ENCODE results near the gene LAMA4.

Gene LAMA4

DNA sequence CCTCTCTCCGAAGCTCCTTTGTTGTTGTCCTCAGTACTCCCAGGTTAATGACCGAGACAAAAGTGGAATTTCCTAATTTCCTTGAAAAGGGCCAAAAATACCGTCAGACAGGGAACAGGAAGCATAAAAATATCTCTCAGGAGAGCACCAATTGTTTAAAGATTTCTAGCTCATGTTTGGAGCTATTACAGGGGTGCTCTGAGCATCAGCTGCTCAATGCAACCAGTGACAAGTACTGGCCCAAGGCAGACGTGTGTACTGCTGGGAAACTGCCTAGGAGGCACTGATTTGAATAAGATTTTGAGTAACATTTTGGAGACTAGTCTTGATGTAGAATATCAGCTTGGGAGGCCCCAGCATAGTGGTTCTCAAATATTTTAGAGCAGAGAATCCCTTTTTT, 17.3 kb downstream of the LAMA4 start:
- Histone ChIP-seq H3K9me3 (ENCODE audit: control insufficient read depth, insufficient read depth, low read length) (no peaks in the 10 kb centered on the region), H3K4me1 (ENCODE audit: insufficient read depth, low read length) (no peaks in the 10 kb centered on the region), H3K9ac (ENCODE audit: low read depth, low read length) (no peak overlapping the region), H3K36me3 (ENCODE audit: insufficient read depth, low read length) (no peaks in the 10 kb centered on the region)

- H3K9ac ChIP-seq (ENCODE audit: low read depth, low read length): no peak overlapping the region
- no peaks in the 10 kb centered on the region for H3K4me1 ChIP-seq (ENCODE audit: insufficient read depth, low read length)
- no peaks in the 10 kb centered on the region for H3K36me3 ChIP-seq (ENCODE audit: insufficient read depth, low read length)
- no peaks in the 10 kb centered on the region for H3K9me3 ChIP-seq (ENCODE audit: control insufficient read depth, insufficient read depth, low read length)
Measured at GRCh38 chr6:112235956-112236355, 18.4 kb downstream of the LAMA4 start.

- no peaks in the 10 kb centered on the region for H3K36me3 ChIP-seq (ENCODE audit: insufficient read depth, low read length)
- no peak overlapping the region for H3K9ac ChIP-seq (ENCODE audit: low read depth, low read length)
- no peaks in the 10 kb centered on the region for H3K4me1 ChIP-seq (ENCODE audit: insufficient read depth, low read length)
Measured at GRCh38 chr6:112234601-112235000, 19.8 kb downstream of the LAMA4 start.

DNA sequence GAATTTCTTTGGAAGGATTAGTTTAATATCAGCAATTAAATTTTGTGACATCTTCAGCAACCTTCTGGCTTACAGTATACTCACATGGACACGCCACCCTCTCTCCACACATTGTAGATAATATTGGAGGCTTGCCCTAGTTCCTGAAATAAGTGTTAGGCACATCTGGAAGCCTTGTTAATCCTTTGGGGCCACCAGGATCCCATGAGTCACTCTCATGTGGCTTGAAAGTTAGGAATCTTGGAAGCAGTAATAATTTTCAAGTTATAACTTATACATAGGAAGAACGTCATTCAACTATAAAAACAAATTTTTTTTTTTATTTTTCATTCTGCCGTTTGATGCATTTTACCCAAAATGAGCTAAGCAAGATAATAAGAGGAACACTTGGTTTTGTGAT, 20.5 kb downstream of the LAMA4 start:
- H3K9me3 ChIP-seq (ENCODE audit: control insufficient read depth, insufficient read depth, low read length): no peaks in the 10 kb centered on the region
- no peaks in the 10 kb centered on the region for H3K36me3 ChIP-seq (ENCODE audit: insufficient read depth, low read length)
- no peak overlapping the region for H3K9ac ChIP-seq (ENCODE audit: low read depth, low read length)
- H3K4me1 ChIP-seq (ENCODE audit: insufficient read depth, low read length): no peaks in the 10 kb centered on the region

More at GRCh38 chr6:112234601-112235000, 19.8 kb downstream of the LAMA4 start:
- H3K9me3 ChIP-seq (ENCODE audit: control insufficient read depth, insufficient read depth, low read length): no peaks in the 10 kb centered on the region

DNA sequence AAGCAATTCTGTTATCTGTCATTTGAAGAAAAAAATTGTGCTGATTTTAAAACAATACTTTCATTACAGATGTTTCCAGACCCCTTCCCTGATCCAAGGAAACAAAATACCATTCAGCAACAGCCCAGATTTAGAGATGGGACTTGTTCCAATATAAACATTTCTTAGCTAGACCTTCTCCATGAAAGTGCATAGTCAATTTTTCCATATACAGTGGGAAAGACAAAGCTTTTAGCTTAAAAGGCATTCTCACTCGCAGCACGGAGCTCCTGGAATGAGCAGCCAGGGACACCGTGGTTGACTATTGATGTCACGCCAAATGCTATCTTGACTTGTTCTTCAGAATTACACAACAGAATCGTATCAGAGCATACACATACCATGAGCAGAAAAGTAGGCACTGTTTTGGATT, 21.5 kb downstream of the LAMA4 start:
- no peaks in the 10 kb centered on the region for H3K36me3 ChIP-seq (ENCODE audit: insufficient read depth, low read length)
- no peaks in the 10 kb centered on the region for H3K4me1 ChIP-seq (ENCODE audit: insufficient read depth, low read length)
- no peak overlapping the region for H3K9ac ChIP-seq (ENCODE audit: low read depth, low read length)
- H3K9me3 ChIP-seq (ENCODE audit: control insufficient read depth, insufficient read depth, low read length): no peaks in the 10 kb centered on the region

- no peaks in the 10 kb centered on the region for H3K36me3 ChIP-seq (ENCODE audit: insufficient read depth, low read length)
- H3K4me1 ChIP-seq (ENCODE audit: insufficient read depth, low read length): no peaks in the 10 kb centered on the region
- no peaks in the 10 kb centered on the region for H3K9me3 ChIP-seq (ENCODE audit: control insufficient read depth, insufficient read depth, low read length)
- H3K9ac ChIP-seq (ENCODE audit: low read depth, low read length): no peak overlapping the region
Measured at GRCh38 chr6:112231594-112232060, 22.7 kb downstream of the LAMA4 start.

GRCh38 chr6:112231164-112231563, 23.2 kb downstream of the LAMA4 start:
- peaks cover 4% of the 10 kb centered on the region; the same call in 1 of the 2 replicates for H3K4me1 ChIP-seq (ENCODE audit: insufficient read depth, low read length)
- H3K9me3 ChIP-seq (ENCODE audit: control insufficient read depth, insufficient read depth, low read length): no peaks in the 10 kb centered on the region
- H3K36me3 ChIP-seq (ENCODE audit: insufficient read depth, low read length): no peaks in the 10 kb centered on the region
- H3K9ac ChIP-seq (ENCODE audit: low read depth, low read length): no peak overlapping the region

DNA sequence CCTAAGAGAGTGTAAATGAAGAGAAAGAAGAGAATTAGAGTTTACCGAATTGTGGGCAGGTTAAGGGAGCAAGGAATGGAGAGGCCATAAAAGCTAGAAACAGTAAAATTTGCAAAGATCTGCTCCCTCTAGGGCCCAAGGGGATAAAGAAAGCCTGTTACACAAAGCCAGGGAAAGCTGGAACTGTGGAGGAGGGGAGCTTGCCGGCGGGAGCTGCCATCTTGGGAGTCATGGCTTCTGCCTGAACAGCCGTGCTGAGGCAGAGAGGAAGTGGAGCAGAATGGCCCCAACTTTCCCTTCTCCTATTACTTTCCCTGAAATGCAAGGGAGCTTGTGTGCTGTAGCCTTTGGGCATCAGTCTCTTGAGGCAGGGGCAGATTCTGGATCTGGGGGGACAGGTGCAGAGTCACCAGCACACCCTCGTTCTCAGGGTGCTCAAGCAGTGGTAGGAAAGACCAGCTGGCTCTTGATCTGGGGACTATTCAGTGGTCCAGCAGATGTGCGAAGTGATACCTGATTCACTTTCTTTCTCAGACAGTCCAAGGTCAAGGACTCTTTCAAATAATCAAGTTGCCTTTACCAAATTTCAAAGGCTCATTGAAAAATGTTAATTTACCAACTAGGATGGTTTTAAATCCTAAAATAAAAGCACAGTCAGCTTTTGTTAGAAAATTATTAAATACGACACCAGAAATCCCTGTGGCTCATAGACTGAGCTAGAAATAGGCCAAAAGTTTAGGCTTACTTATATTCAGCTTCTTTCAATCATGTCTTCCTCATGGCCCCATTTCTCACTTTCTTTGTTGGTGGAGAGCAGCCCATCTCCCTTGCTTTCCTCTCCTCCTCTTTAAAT, 25.7 kb downstream of the LAMA4 start:
- H3K9me3 ChIP-seq (ENCODE audit: control insufficient read depth, insufficient read depth, low read length): no peaks in the 10 kb centered on the region
- H3K4me1 ChIP-seq (ENCODE audit: insufficient read depth, low read length): peaks cover 8% of the 10 kb centered on the region; the same call in 1 of the 2 replicates
- no peaks in the 10 kb centered on the region for H3K36me3 ChIP-seq (ENCODE audit: insufficient read depth, low read length)
- no peak overlapping the region for H3K9ac ChIP-seq (ENCODE audit: low read depth, low read length)

- peaks cover 8% of the 10 kb centered on the region; the same call in 1 of the 2 replicates for H3K4me1 ChIP-seq (ENCODE audit: insufficient read depth, low read length)
- no peak overlapping the region for H3K9ac ChIP-seq (ENCODE audit: low read depth, low read length)
- H3K9me3 ChIP-seq (ENCODE audit: control insufficient read depth, insufficient read depth, low read length): no peaks in the 10 kb centered on the region
- no peaks in the 10 kb centered on the region for H3K36me3 ChIP-seq (ENCODE audit: insufficient read depth, low read length)
Measured at GRCh38 chr6:112227992-112228391, 26.4 kb downstream of the LAMA4 start.

GRCh38 chr6:112227411-112227810, 27.0 kb downstream of the LAMA4 start:
- no peak overlapping the region for H3K9ac ChIP-seq (ENCODE audit: low read depth, low read length)
- H3K36me3 ChIP-seq (ENCODE audit: insufficient read depth, low read length): no peaks in the 10 kb centered on the region
- H3K4me1 ChIP-seq (ENCODE audit: insufficient read depth, low read length): peaks cover 8% of the 10 kb centered on the region; the same call in 1 of the 2 replicates
- H3K9me3 ChIP-seq (ENCODE audit: control insufficient read depth, insufficient read depth, low read length): no peaks in the 10 kb centered on the region

DNA sequence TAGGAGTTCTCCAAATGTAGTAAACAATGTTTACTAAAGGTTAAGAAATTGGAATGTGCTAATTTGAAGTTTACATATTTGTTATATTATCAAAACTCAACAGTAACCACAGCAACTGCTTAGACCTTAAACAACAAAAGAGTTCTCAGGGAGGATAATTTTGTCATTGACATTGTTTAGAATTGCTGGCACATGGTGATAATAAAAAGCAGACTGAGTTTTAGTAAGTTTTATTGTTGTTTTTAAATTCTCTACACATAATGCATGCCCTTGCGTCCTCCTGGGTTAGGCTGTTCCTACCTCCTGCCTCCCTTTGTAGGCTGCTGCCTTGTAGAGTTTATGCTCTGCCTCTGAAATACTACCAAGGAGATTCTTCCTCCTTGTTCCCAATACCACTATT, 28.7 kb downstream of the LAMA4 start:
- H3K36me3 ChIP-seq (ENCODE audit: insufficient read depth, low read length): no peaks in the 10 kb centered on the region

DNA sequence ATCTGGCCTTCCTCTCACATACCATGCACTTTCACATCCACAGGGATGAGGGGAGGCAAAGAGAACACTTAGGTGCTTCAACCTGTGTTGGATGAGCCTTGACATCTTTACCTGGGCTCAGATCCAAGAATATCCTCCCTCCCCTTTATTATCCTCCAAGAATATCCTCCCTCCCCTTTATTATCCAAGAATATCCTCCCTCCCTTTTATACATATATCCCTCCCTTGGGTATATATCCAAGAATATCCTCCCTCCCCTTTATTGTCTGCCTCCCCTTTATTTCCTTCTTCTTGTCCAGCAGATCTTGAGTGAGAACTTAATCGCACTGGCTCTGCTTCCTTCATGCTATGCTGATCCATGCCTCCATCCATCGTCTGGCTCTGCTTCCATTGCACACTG, 30.3 kb downstream of the LAMA4 start:
- no peaks in the 10 kb centered on the region for H3K9me3 ChIP-seq (ENCODE audit: control insufficient read depth, insufficient read depth, low read length)
- H3K4me1 ChIP-seq (ENCODE audit: insufficient read depth, low read length): peaks cover 11% of the 10 kb centered on the region; the same call in 1 of the 2 replicates
- H3K9ac ChIP-seq (ENCODE audit: low read depth, low read length): no peak overlapping the region
- H3K36me3 ChIP-seq (ENCODE audit: insufficient read depth, low read length): no peaks in the 10 kb centered on the region

More for the DNA sequence above, 28.7 kb downstream of the LAMA4 start:
- H3K4me1 ChIP-seq (ENCODE audit: insufficient read depth, low read length): peaks cover 11% of the 10 kb centered on the region; the same call in 1 of the 2 replicates
- H3K9me3 ChIP-seq (ENCODE audit: control insufficient read depth, insufficient read depth, low read length): no peaks in the 10 kb centered on the region
- H3K9ac ChIP-seq (ENCODE audit: low read depth, low read length): no peak overlapping the region

- peaks cover 16% of the 10 kb centered on the region for H3K4me1 ChIP-seq (ENCODE audit: insufficient read depth, low read length)
- no peaks in the 10 kb centered on the region for H3K36me3 ChIP-seq (ENCODE audit: insufficient read depth, low read length)
- H3K9ac ChIP-seq (ENCODE audit: low read depth, low read length): no peak overlapping the region
- no peaks in the 10 kb centered on the region for H3K9me3 ChIP-seq (ENCODE audit: control insufficient read depth, insufficient read depth, low read length)
Measured at GRCh38 chr6:112223070-112223861, 31.1 kb downstream of the LAMA4 start.

DNA sequence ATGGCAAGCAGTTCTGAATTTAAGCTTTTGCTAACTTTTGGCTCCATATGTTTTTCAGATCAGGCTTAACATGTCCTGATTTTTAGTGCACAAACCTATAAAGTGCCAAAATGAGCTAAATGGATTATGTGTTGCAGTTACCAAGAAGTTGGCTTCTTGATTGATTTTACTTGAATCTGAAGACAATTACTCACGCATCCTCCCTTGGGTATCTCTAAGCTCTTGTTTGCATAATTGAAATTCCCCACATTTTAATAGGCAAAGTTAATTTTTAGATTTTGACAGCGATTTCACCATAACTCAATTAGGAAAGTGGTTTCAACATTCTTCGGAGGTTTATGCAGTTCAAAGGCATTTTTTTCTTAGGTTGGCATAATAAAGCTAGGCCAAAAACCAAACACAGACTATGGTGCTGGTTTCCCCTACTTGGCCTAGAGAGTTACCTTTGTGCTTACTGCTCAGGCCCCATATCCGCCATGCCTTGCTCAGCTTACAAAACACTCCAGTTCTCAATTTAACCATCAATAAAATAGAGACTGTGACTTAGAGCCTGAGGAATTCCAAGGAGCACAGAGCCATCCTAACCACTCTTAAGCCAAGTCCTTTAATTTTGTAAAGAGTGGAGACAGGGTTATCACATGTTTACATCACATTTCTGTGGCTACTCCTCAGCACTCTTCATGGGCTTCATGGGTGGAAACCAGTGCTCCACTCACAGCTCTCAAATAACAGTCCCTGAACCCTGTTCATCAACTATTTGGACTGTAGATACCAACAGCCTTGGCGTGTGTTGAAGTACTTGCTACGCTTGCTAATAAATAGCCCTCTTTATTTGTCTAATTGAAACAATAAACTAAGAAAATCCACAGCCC, 32.1 kb downstream of the LAMA4 start:
- H3K9ac ChIP-seq (ENCODE audit: low read depth, low read length): no peak overlapping the region
- H3K4me1 ChIP-seq (ENCODE audit: insufficient read depth, low read length): peaks cover 21% of the 10 kb centered on the region
- H3K9me3 ChIP-seq (ENCODE audit: control insufficient read depth, insufficient read depth, low read length): no peaks in the 10 kb centered on the region
- no peaks in the 10 kb centered on the region for H3K36me3 ChIP-seq (ENCODE audit: insufficient read depth, low read length)

Measured in ES-I3 (cell line).